Body of pancreas (tissue), 4 donors: Measurements from ENCODE around the gene PLAAT2. TPM values are rescaled to one million over a fixed set of nuclear protein-coding genes. Genes with fewer than 3 reads are reported as not detected.
"Not testable (repeated sequence)": the region's sequence is repeated elsewhere in the genome, so short reads cannot be mapped to it uniquely, and the experiment has no call there.

Experiments used
- ATAC-seq: fragments of 150-250 bp; one replicate; pipeline ENCODE4 v1.9.1; 2016
- DNase-seq, 4 donors: peaks; one replicate each; pipeline ENCODE4 v3.0.0-alpha.2; 2019
- H3K27ac ChIP-seq, 4 donors: fragments of 200-600 bp; sonication (generic); 1 replicate in 3 of 4; 2 replicates in 1 of 4; pipeline versions ENCODE4 v1.5.1 to v1.6.1; 2016 to 2019; ENCODE audit warnings: mild to moderate bottlenecking in 1 of 4, mixed read lengths in 1 of 4, moderate library complexity in 1 of 4
- H3K27me3 ChIP-seq, 2 donors: fragments of 200-600 bp; sonication (generic); one replicate each; pipeline ENCODE4 v1.6.0; 2016; ENCODE audit warnings: mild to moderate bottlenecking in 1 of 2
- H3K36me3 ChIP-seq, 2 donors: fragments of 200-600 bp; sonication (generic); replicated peaks in 1 of 2; 2 replicates each; pipeline ENCODE4 v1.5.1; 2016; ENCODE audit warnings: low read depth in 2 of 2; ENCODE audit not compliant: insufficient read depth in 1 of 2
- H3K4me1 ChIP-seq: fragments of 200-600 bp; sonication (generic); one replicate; pipeline ENCODE4 v1.6.0; 2016
- H3K4me3 ChIP-seq, 2 donors: fragments of 200-600 bp; sonication (generic); 1 replicate in 1 of 2; 2 replicates in 1 of 2; pipeline ENCODE4 v1.5.1; 2016 to 2019
- H3K9me3 ChIP-seq, 3 donors: fragments of 200-600 bp; sonication (generic); 1 replicate in 2 of 3; 2 replicates in 1 of 3; pipeline ENCODE4 v1.5.1; 2016
- POLR2A ChIP-seq, 3 donors: fragments of 450-650 bp; IDR thresholded peaks; one replicate each; pipeline ENCODE4 v1.6.1; 2016; ENCODE audit warnings: antibody characterized with exemption in 3 of 3, mild to moderate bottlenecking in 2 of 3
- WGBS, 2 donors: methylation state at CpG; one replicate each; pipeline ENCODE4 v1.1.5; 2017; 5-methylcytosine and 5-hydroxymethylcytosine counted together
- intact Hi-C: fragments of 100-400 bp; cut with DNase I; formaldehyde crosslinking; loops from one replicate; pipeline ENCODE4 v1.15.1; 2023
- total RNA-seq, 2 donors: library from RNA; depleted of rRNA; stranded (reverse); fragments of >200 nt; gene quantifications; one replicate each; pipeline ENCODE4 v1.1.0, GENCODE V29; 2016
- TF ChIP-seq, protein P1 (sequence below), 7 experiments: fragments of 450-650 bp in 4 of 7; fragments of 200-600 bp in 3 of 7; sonication (generic) in 3 of 7; IDR thresholded peaks; one replicate each; pipeline ENCODE4 v1.5.1; 2016 to 2019; ENCODE audit warnings: antibody characterized with exemption in 7 of 7

Gene PLAAT2
- total RNA-seq, 2 donors from 2014 or later: not detected

DNA sequence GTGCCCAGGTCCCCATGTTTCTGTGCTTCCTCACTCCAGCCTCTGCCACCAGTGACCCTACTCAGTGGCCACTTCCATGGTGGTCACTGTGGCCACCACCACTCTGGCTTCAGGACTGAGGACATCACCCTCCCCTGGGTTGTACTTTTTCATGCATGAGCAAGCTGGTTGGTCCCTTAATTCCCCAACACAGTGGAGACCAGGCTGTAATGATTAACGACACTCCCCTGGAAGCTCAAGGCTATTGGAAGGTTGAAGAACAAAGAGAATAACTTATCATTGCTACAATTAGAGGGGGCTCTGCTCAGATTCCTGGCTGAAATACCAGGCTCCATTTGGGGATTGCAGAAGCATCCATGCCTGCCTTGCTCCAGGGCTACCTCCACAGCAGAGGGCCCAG is 16.1 kb downstream of the PLAAT2 start:
- Histone ChIP-seq H3K4me1 (no peaks in the 10 kb centered on the region), H3K36me3 (no peaks in the 10 kb centered on the region), H3K9me3 (no peaks in the 10 kb centered on the region), H3K4me3 (no peak overlapping the region), H3K27me3 (no peaks in the 10 kb centered on the region), H3K27ac (no peak overlapping the region)
- WGBS, 2 donors: 79 to 89% methylated on average over 1 of the region's 1 CpG
- DNase-seq (no peak), ATAC-seq (no peak)
- TF ChIP-seq POLR2A (IDR thresholded peaks at IDR 0.05): no peak
- TF ChIP-seq, protein P1, sequence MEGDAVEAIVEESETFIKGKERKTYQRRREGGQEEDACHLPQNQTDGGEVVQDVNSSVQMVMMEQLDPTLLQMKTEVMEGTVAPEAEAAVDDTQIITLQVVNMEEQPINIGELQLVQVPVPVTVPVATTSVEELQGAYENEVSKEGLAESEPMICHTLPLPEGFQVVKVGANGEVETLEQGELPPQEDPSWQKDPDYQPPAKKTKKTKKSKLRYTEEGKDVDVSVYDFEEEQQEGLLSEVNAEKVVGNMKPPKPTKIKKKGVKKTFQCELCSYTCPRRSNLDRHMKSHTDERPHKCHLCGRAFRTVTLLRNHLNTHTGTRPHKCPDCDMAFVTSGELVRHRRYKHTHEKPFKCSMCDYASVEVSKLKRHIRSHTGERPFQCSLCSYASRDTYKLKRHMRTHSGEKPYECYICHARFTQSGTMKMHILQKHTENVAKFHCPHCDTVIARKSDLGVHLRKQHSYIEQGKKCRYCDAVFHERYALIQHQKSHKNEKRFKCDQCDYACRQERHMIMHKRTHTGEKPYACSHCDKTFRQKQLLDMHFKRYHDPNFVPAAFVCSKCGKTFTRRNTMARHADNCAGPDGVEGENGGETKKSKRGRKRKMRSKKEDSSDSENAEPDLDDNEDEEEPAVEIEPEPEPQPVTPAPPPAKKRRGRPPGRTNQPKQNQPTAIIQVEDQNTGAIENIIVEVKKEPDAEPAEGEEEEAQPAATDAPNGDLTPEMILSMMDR (IDR thresholded peaks at IDR 0.05): no peak
- intact Hi-C loops: no loop called here

DNA sequence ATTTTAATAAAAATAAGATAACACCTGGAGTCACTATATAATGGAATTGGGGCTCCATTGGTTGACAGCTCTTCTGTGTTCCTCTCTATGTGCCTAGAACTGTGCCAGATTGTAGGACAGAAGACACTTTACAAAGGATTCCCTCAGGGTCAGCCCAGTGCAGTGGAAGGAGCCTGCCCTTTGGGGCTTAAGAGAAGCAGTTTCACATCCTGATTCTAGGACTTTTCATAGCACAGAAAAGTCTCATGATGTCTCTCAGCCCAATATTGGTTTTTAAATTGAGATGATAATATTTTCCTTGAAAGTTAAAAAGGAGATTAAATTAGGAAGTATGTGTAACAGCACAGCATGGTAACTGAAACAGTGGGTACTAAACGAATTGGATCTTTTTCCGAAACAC is 19.5 kb downstream of the PLAAT2 start:
- intact Hi-C loops: no loop called here
- TF ChIP-seq POLR2A (IDR thresholded peaks at IDR 0.05): no peak
- TF ChIP-seq, protein P1 (IDR thresholded peaks at IDR 0.05): no peak
- Histone ChIP-seq H3K4me3 (no peak overlapping the region), H3K4me1 (no peaks in the 10 kb centered on the region), H3K27me3 (no peaks in the 10 kb centered on the region), H3K27ac (no peak overlapping the region), H3K36me3 (no peaks in the 10 kb centered on the region), H3K9me3 (no peaks in the 10 kb centered on the region)
- no peak for DNase-seq
- no peak for ATAC-seq
- WGBS, 2 donors: 84 to 89% methylated on average over 2 of the region's 2 CpGs

DNA sequence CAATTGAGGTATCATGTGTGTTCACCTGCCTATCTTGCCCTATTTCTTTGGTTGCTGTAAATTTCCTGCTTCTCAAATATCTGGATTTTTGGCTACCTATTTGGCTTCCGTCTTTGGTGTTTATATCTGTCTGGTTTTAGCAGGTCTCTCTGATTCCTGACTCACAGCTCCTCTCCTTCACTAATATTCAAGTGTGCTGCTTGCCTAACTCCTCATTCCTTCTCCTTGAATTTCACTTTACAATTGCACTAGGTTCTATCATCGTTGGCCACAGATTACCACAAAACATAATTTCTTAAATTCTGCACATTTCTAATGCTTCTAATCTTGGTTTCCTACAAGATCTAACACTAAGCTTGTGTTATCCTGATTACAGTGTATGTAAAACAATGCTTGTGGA is 20.7 kb downstream of the PLAAT2 start:
- DNase-seq, H3K9me3 ChIP-seq, H3K4me3 ChIP-seq, ATAC-seq, intact Hi-C loops, H3K36me3 ChIP-seq, H3K27ac ChIP-seq, H3K27me3 ChIP-seq: not testable (repeated sequence)
- WGBS, 2 donors: 68 to 78% methylated on average over 2 of the region's 2 CpGs
- H3K4me1 ChIP-seq: peaks cover 11% of the 10 kb centered on the region

DNA sequence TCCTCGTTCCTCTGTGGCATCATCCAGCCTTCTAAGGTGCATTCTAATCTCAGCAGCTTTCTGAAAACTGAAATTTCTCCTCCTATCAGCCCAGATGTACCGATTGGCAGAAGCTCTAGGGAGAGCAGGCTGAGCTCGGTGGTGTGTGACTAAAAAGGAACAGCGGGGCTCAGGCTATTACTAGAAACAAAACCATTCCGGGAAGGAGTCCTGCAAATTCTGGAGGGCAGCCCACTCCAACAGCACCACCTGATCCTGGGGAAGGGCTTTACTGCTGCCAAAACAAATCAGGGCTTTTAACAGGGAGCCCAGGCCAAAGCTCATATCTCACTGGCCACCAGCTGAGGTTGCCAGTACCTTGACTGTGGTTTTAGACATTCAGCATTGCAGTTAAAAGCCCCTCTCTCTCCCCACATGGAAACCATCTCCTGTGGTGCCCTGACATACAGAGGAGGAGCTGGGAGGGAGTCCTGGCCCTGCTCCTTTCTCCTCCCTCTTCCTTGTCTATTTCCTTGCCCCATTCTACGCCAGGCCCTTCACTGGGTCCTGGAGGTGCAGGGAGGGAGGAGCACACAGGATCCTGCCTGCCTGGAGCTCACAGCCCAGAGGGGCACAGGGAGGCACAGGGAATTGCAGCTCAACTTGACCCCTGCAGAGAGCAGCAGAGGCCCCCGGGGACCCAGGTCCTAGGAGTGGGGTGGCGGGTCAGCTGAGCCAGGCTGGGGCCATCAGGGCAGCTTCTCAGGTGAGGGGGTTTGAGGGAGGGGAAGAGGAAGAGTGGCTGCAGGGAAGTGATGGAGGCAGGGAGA is 25.7 kb downstream of the PLAAT2 start:
- Histone ChIP-seq H3K36me3 (no peaks in the 10 kb centered on the region), H3K4me3 (peak overlapping the region in 1 of 2 donors; percentile 4), H3K9me3 (no peaks in the 10 kb centered on the region), H3K27me3 (no peaks in the 10 kb centered on the region), H3K27ac (peak overlapping the region; percentile 18 to 84 (median 70)), H3K4me1 (peaks cover 25% of the 10 kb centered on the region)
- ATAC-seq: peak; percentile 80
- intact Hi-C loops: no loop called here
- DNase-seq: peak; percentile 65 to 86 (median 76)
- peak in 1 of 3 donors; percentile 52 for TF ChIP-seq POLR2A (IDR thresholded peaks at IDR 0.05)
- TF ChIP-seq, protein P1 (IDR thresholded peaks at IDR 0.05): no peak
- WGBS, 2 donors: 27 to 32% methylated on average over 7 to 8 of the region's 8 CpGs

DNA sequence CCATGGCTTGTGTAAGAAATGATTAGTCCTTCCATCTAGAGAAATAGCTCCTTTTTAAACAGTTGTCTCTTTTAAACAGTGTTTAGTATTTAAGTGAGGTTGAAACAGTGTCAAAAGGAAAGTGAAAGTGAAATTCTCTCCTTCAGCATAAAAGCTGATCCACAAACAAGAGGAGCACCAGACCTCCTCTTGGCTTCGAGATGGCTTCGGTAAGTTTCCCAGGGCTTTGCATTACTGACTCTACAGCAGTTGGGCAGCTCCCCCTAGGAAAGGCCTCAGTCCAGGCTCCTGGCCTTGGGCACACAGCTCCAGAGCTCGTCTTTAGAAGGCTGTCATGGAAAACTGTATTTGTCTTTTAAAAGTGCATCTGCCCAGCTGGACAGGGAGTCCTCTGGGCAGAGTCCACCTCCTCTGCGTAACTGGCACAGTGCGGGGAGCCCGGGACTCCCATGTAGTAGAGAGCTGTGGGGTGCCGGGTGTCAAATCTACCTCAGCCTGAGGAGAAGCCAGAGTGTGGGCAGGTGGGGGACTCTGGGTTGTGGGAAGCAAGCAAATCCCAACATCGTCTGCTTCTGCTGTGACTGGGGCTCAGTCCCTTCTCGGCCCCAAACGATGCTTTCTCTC is 26.4 kb downstream of the PLAAT2 start, which contains the start of gene PLAAT4:
Gene PLAAT4 (plus strand): TSS at position 140 of the 624 bp plus-strand sequence. CDS start 61 bp downstream, at position 201.
- ATAC-seq (peak; percentile 51), DNase-seq (peak; percentile 18 to 50 (median 40))
- Histone ChIP-seq H3K4me1 (peaks cover 25% of the 10 kb centered on the region), H3K36me3 (no peaks in the 10 kb centered on the region), H3K27ac (peak within 1 kb of the TSS; percentile 18 to 84 (median 70)), H3K27me3 (no peaks in the 10 kb centered on the region), H3K9me3 (no peaks in the 10 kb centered on the region), H3K4me3 (peak within 1 kb of the TSS; percentile 0 to 4)
- TF ChIP-seq, protein P1 (IDR thresholded peaks at IDR 0.05): no peak
- TF ChIP-seq POLR2A (IDR thresholded peaks at IDR 0.05): no peak
- intact Hi-C loops: no loop called here
- WGBS, 2 donors: 21 to 28% methylated on average over 10 of the region's 10 CpGs
